Measurements from ENCODE around the gene FIGLA.

The FIGLA gene

DNA sequence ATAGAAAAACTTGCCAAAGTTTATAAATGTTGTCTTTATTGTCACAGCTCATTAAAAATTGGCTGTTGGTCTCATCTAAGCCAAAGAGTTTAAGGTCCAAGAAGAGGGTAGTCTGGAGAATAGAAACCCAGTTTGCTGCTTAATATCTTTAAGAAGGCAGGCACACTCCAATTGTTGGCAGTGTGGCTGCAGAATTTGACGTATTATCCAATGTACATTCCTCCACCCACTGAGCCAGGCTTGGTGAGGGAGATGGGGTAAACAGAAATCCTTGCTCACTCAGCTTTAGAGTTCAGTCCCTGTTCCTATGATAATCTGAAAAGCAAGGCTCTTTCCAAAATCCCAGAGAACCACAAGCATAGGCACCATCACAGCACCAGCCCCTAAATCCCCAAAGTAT is 11.8 kb downstream of the FIGLA start:
- peaks cover 10% of the 10 kb centered on the region for H3K27me3 ChIP-seq (ENCODE audit: insufficient read depth, low read length)
- H3K9me3 ChIP-seq (ENCODE audit: low read length): peaks cover 2% of the 10 kb centered on the region
- H3K36me3 ChIP-seq (ENCODE audit: insufficient read depth, low read length): no peaks in the 10 kb centered on the region
- H3K4me1 ChIP-seq (ENCODE audit: insufficient read depth, low read length): no peaks in the 10 kb centered on the region
- no peak overlapping the region for H3K4me3 ChIP-seq (ENCODE audit: low read length)
- H2AFZ ChIP-seq (ENCODE audit: low read depth, low read length): no peak overlapping the region

DNA sequence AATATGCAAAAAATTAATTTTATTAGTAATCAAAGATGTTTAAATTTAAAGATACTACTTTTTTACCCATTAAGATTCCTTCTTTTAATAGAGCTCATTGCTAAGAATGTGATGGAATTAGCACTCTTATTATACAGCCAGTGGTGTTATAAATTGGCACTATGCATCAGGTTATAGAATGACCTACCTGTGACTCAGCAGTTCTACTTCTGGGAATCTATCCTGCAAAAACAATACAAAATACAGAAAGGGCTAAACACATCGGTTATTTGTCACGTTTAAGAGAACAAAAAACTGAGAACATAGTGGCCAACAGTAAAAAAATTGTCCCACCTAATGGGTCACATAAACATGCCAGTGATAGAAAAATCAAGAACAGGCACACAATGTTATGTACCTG is 13.0 kb downstream of the FIGLA start:
- Histone ChIP-seq H3K27me3 (ENCODE audit: insufficient read depth, low read length) (peaks cover 10% of the 10 kb centered on the region), H3K36me3 (ENCODE audit: insufficient read depth, low read length) (no peaks in the 10 kb centered on the region)

DNA sequence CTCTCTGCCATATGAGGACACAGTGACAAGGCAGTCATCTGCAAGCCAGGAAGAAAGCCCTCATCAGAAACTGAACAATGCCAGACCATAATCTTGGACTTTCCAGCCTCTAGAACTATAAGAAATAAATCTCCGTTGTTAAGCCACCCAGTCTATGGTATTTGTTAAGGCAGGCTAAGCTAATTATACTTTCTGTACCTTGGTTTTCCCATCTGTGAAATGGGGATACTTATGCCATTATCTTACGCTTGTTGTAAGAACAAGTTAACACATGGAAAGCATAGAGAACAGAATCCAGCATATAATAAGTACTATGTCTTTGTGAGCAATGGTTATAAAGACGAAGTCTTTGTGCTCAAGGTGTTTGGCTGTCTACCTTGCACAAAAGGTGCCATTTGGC is 14.2 kb downstream of the FIGLA start:
- no peak overlapping the region for H2AFZ ChIP-seq (ENCODE audit: low read depth, low read length)
- no peaks in the 10 kb centered on the region for H3K36me3 ChIP-seq (ENCODE audit: insufficient read depth, low read length)
- no peak overlapping the region for H3K4me3 ChIP-seq (ENCODE audit: low read length)
- no peaks in the 10 kb centered on the region for H3K4me1 ChIP-seq (ENCODE audit: insufficient read depth, low read length)
- H3K9me3 ChIP-seq (ENCODE audit: low read length): peaks cover 2% of the 10 kb centered on the region
- peaks cover 17% of the 10 kb centered on the region for H3K27me3 ChIP-seq (ENCODE audit: insufficient read depth, low read length)

More for the DNA sequence above, 13.0 kb downstream of the FIGLA start:
- no peaks in the 10 kb centered on the region for H3K4me1 ChIP-seq (ENCODE audit: insufficient read depth, low read length)
- H3K9me3 ChIP-seq (ENCODE audit: low read length): peaks cover 2% of the 10 kb centered on the region
- H3K4me3 ChIP-seq (ENCODE audit: low read length): no peak overlapping the region
- no peak overlapping the region for H2AFZ ChIP-seq (ENCODE audit: low read depth, low read length)

- Histone ChIP-seq H3K36me3 (ENCODE audit: insufficient read depth, low read length) (no peaks in the 10 kb centered on the region), H3K27me3 (ENCODE audit: insufficient read depth, low read length) (peaks cover 15% of the 10 kb centered on the region), H3K4me3 (ENCODE audit: low read length) (no peak overlapping the region)
Observed at GRCh38 chr2:70775141-70775540, 15.3 kb downstream of the FIGLA start.

DNA sequence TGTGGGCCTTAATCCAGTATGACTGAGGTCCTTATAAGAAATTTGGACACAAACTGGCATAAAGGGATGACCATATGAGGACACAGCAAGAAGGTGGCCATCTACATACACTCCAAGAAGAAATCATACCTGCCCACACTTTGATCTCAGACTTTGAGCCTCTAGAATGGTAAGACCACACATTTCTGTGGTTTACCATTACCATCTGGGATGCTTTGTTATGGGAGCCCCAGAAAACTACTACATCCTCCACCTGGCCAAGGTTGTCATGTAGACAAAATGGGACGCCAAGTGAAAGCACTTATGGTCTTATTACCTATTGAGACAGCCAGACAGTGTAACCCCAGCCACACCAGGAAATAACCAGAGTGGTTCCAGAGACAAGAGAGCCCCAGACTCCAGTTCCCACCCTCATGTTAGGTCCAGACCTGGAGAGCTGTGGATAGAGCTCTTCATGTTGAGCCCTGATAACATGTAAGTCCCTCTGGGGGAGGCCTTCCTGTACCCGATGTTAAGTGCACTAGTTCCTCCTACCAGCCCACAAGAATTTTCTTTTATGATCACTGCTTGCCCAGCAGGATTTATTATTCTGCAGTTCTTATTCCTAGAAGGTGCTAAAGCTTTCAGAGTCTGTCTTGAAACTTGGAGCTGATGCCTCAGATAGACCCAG is 17.8 kb downstream of the FIGLA start:
- Histone ChIP-seq H3K9me3 (ENCODE audit: low read length) (peaks cover 2% of the 10 kb centered on the region), H3K4me3 (ENCODE audit: low read length) (no peak overlapping the region), H3K4me1 (ENCODE audit: insufficient read depth, low read length) (peaks cover 9% of the 10 kb centered on the region), H3K27me3 (ENCODE audit: insufficient read depth, low read length) (peaks cover 7% of the 10 kb centered on the region), H3K36me3 (ENCODE audit: insufficient read depth, low read length) (no peaks in the 10 kb centered on the region), H2AFZ (ENCODE audit: low read depth, low read length) (no peak overlapping the region)

More at GRCh38 chr2:70775141-70775540, 15.3 kb downstream of the FIGLA start:
- Histone ChIP-seq H3K9me3 (ENCODE audit: low read length) (peaks cover 2% of the 10 kb centered on the region), H3K4me1 (ENCODE audit: insufficient read depth, low read length) (no peaks in the 10 kb centered on the region), H2AFZ (ENCODE audit: low read depth, low read length) (no peak overlapping the region)

- H3K27me3 ChIP-seq (ENCODE audit: insufficient read depth, low read length): peaks cover 7% of the 10 kb centered on the region
- H3K4me1 ChIP-seq (ENCODE audit: insufficient read depth, low read length): peaks cover 9% of the 10 kb centered on the region
- no peaks in the 10 kb centered on the region for H3K36me3 ChIP-seq (ENCODE audit: insufficient read depth, low read length)
- no peak overlapping the region for H3K4me3 ChIP-seq (ENCODE audit: low read length)
- H2AFZ ChIP-seq (ENCODE audit: low read depth, low read length): no peak overlapping the region
- peaks cover 2% of the 10 kb centered on the region for H3K9me3 ChIP-seq (ENCODE audit: low read length)
Observed at GRCh38 chr2:70771446-70771845, 19.0 kb downstream of the FIGLA start.

DNA sequence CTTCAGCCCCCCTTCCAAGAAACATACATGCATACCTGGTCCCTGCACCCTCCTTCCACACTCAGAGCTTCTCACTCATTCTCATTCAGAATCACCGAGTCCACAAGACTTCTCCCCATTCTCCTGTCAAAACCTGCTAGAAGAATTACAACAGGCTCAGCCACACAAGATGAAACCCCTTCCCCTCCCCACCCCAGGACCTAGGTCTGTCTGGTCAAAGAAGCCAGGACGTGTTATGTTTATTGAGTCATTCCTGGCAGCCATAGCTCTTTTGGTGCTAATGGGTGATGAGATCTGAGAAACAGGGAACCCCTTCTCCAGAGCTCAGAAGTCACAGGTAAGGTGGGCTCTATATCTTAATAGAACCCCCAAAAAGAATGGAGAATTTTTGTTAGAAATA is 21.0 kb downstream of the FIGLA start:
- no peaks in the 10 kb centered on the region for H3K36me3 ChIP-seq (ENCODE audit: insufficient read depth, low read length)

GRCh38 chr2:70768590-70769085 is 21.8 kb downstream of the FIGLA start:
- H3K4me1 ChIP-seq (ENCODE audit: insufficient read depth, low read length): peaks cover 20% of the 10 kb centered on the region
- H3K9me3 ChIP-seq (ENCODE audit: low read length): no peaks in the 10 kb centered on the region
- peak overlapping the region; percentile 5 for H3K4me3 ChIP-seq (ENCODE audit: low read length)
- H3K27me3 ChIP-seq (ENCODE audit: insufficient read depth, low read length): peaks cover 7% of the 10 kb centered on the region
- H3K36me3 ChIP-seq (ENCODE audit: insufficient read depth, low read length): no peaks in the 10 kb centered on the region
- no peak overlapping the region for H2AFZ ChIP-seq (ENCODE audit: low read depth, low read length)

More for the DNA sequence above, 21.0 kb downstream of the FIGLA start:
- H3K4me3 ChIP-seq (ENCODE audit: low read length): no peak overlapping the region
- no peaks in the 10 kb centered on the region for H3K9me3 ChIP-seq (ENCODE audit: low read length)
- H3K4me1 ChIP-seq (ENCODE audit: insufficient read depth, low read length): peaks cover 20% of the 10 kb centered on the region
- H2AFZ ChIP-seq (ENCODE audit: low read depth, low read length): no peak overlapping the region
- peaks cover 7% of the 10 kb centered on the region for H3K27me3 ChIP-seq (ENCODE audit: insufficient read depth, low read length)

DNA sequence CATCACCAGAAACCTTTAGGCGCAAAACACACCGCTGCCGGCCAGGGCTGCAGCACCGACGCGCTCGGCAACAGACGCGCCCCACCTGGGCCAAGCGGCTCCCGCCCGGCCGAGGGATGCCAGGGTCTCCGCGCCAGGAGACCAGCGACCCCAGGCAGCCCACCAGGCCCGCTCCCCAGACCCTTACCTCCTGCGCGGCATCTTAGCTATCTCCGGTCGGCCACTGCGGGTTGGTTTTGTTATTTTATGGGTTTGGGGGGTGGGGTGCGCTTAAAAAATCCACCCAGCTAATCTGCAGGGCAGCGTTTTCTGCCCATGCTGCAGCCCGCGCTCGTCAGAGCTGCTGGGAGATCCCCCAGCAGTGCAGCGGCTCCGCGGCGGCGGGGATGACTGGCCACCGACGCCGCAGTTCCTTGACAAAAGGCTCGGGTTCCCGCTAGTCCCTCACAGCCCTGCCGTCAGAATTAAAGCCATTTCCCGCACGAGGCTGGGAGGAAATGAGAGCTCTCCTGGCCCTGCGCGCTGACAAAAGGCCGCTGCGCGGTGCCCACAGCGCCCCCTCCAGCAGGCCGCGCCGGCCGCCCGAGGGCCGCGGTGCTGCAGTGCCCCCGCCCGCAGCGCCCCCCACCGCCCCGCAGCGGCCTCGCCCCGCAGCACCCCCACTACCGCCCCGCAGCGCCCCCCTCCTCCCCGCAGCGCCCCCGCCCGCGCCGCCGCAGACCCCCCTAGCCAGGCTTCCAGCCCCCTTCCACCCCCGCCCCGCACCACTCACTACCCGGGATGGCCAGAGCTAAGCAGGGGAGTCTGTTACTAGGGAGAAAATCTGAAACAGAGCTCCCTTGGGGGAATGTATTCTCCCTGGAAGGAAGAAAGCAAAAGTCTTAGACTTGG is 22.5 kb downstream of the FIGLA start, which contains the start of gene ADD2:
ADD2 (minus strand) TSS at position 502 of the 891 bp plus-strand sequence. CDS start 61,792 bp downstream, outside the sequence.
- Histone ChIP-seq H3K36me3 (ENCODE audit: insufficient read depth, low read length) (peaks cover 2% of the 10 kb centered on the region), H3K4me3 (ENCODE audit: low read length) (peak within 1 kb of the TSS; percentile 80), H3K4me1 (ENCODE audit: insufficient read depth, low read length) (peaks cover 20% of the 10 kb centered on the region), H2AFZ (ENCODE audit: low read depth, low read length) (peak within 1 kb of the TSS; percentile 93), H3K27me3 (ENCODE audit: insufficient read depth, low read length) (peaks cover 7% of the 10 kb centered on the region), H3K9me3 (ENCODE audit: low read length) (no peaks in the 10 kb centered on the region)

DNA sequence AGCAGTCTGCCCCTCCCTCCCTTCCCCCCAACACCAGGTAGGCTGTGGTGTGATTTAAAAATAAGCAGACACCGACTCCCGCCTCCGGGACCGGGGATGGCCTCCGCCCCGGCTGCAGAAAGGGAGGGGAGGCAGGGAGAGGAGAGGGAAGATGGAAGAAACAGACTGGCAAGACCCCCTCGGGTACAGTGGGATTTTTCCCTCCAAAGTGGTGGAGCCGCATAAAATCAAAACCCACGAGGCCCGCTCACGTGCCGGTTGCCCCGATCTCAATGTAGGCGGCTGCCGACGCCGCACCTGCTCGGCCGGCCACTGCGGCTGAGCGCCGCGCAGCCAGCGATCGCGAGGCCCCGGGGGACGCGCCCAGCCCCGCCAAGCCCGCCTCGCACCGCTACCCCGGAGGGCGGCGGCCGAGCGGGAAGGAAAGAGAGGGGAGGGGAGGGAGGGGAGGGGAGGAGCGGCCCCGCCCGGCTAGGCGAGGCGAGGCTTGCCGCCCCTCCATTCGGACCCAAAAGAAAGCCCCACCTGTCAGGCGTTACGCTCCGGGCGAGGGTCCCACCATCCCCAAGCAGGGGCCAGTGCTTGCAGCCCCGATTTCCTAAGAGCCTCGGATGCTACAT is 23.3 kb downstream of the FIGLA start:
- Histone ChIP-seq H3K36me3 (ENCODE audit: insufficient read depth, low read length) (peaks cover 2% of the 10 kb centered on the region), H3K4me3 (ENCODE audit: low read length) (peak overlapping the region; percentile 80), H3K27me3 (ENCODE audit: insufficient read depth, low read length) (peaks cover 6% of the 10 kb centered on the region), H3K4me1 (ENCODE audit: insufficient read depth, low read length) (peaks cover 20% of the 10 kb centered on the region), H2AFZ (ENCODE audit: low read depth, low read length) (peak overlapping the region; percentile 93), H3K9me3 (ENCODE audit: low read length) (no peaks in the 10 kb centered on the region)

DNA sequence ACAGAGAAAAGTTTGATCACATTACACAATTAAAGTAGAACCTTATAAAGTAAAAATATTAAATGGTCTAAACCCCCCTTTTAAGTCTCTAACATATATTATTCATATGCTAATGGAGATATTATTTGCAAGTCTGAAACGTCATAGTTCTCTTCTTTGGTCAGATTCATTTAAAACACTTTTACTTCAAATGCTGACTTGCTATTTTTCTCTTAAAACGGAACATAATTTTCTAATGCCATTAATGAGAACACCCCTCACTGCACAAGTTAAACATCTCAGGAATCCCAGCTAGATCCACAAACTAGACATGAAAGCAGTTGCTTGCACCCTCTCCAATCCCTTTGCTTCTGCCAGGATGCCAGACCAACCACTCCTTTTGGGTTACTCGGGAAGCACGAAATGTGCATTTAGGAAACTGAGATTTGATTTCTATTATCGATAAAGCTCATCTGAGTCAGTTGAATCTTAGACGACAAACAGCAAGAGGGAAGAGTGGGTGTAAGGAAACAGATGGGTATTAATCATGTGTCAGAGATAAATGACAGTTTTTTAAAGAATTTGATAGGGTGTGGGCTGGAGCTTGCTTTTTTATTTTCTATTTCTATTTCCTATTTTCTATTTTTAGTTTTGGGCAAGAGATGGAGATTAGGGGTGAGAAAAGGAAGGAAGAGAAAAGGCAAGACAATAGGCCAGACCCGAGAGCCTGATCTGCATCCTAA is 23.9 kb downstream of the FIGLA start:
- H3K4me1 ChIP-seq (ENCODE audit: insufficient read depth, low read length): peaks cover 20% of the 10 kb centered on the region
- no peak overlapping the region for H2AFZ ChIP-seq (ENCODE audit: low read depth, low read length)
- no peaks in the 10 kb centered on the region for H3K9me3 ChIP-seq (ENCODE audit: low read length)
- peaks cover 2% of the 10 kb centered on the region for H3K36me3 ChIP-seq (ENCODE audit: insufficient read depth, low read length)
- H3K4me3 ChIP-seq (ENCODE audit: low read length): peak overlapping the region; percentile 80
- H3K27me3 ChIP-seq (ENCODE audit: insufficient read depth, low read length): no peaks in the 10 kb centered on the region

- H3K4me3 ChIP-seq (ENCODE audit: low read length): peak overlapping the region; percentile 80
- H2AFZ ChIP-seq (ENCODE audit: low read depth, low read length): no peak overlapping the region
- peaks cover 20% of the 10 kb centered on the region for H3K4me1 ChIP-seq (ENCODE audit: insufficient read depth, low read length)
- H3K27me3 ChIP-seq (ENCODE audit: insufficient read depth, low read length): no peaks in the 10 kb centered on the region
- no peaks in the 10 kb centered on the region for H3K9me3 ChIP-seq (ENCODE audit: low read length)
- peaks cover 3% of the 10 kb centered on the region for H3K36me3 ChIP-seq (ENCODE audit: insufficient read depth, low read length)
Observed at GRCh38 chr2:70765507-70765906, 24.9 kb downstream of the FIGLA start.

Data from neuron (in vitro differentiated cells).